HG03575 (cell line): ENCODE data around the gene CLIP4.
"Not testable (repeated sequence)": the region's sequence is repeated elsewhere in the genome, so short reads cannot be mapped to it uniquely, and the experiment has no call there.

ENCODE experiments used
- ATAC-seq: cut with Tn5 transposase; IDR thresholded peaks from one replicate; pipeline ENCODE4 v1.9.1; 2021; ENCODE audit not compliant: unreplicated experiment, insufficient number of reproducible peaks, low FRiP score; ENCODE audit errors: extremely low read depth

Gene CLIP4

DNA sequence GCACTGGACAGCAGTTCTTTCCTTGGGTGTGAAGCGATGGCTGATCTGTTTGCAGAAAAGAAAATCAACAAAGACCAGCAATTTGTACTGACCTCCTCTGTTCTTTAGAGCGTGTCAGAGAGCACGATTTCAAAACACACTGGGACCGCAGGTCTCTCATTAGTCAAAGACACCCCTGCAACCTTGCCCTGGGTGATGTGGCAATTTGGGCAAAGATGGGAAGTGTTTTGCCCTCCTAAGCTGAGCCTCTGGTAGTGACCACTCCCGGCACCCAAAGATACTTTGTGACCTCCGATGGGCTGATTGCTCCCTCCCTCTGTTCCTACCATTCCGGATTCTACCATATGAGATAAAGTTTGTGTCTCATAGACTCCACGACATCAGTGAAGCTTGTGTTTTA is 18.2 kb upstream of the CLIP4 start:
- no peak for ATAC-seq

DNA sequence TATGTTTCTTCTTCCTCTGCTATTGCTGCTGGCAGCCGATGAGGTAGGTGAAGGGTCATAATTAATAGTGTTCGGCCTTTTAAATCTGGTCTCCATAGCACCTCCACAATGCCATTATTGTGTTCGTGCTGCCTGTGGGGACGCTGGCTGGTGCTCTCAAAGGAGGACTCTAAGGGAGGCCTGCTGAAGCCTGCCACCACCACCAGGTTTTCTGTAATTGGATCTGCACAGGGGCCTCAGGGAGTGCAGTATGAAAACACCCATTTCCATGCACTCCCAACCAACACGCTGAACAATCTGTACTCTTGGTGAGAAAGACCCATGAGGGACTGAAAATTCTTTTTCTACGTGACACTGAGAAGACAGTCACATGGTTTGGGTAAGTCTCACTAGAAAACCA is 17.6 kb upstream of the CLIP4 start:
- no peak for ATAC-seq

DNA sequence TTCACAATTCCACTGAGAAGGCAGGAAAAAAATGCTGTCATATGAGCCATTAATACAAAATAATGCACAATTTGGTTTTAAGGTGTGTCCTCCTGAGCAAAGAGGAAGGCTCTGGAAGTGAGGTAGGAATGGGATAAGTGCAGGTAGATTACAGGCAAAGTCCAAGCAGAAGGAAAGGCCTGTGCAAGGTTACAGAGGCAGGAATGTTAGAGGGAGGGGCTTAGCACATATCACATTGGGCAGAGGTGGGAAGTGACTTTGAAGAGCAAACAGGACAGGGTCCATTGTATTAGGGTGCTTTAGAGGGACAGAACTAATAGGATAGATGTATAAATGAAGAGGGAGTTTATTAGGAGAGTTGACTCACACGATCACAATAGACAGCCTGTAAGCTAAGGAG is 14.7 kb upstream of the CLIP4 start:
- no peak for ATAC-seq

DNA sequence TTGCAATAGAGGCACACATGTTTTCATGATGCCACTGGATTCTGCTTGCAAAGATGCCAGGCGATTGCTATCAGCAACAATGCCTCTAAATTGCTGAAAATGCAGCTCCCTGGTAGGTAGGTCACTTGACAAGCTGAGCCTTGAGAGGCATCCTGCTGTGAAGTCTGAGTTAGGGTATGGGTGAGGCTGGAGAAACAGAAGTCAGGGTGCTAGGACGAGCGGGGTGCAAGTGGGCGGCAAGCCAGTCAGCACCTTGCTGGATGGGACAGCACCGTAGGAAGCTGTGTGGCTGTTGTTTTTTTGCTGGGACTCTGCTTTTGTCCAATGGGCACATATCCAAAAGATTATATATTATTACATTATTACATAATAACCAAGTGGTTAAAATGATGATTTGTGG is 10.5 kb upstream of the CLIP4 start:
- ATAC-seq: no peak

DNA sequence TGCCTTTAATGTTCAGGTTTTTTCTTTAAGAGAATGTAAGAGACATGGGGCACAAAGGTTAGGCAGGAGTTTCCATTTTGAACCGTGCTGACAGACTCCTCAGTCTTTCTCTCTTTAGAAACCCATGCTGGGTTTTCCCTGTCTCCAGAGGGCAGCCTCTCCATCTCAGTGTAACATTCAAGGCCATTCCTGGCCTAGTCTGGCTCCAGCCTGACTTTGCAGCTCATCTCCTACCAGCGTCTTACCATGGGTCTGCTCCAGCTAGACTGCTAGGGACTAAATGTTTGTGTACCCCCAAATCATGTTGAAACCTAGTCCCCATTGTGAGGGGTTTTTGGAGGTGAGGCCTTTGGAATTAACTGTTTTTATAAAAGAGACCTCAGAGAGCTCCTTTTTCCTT is 9.8 kb upstream of the CLIP4 start:
- no peak for ATAC-seq

DNA sequence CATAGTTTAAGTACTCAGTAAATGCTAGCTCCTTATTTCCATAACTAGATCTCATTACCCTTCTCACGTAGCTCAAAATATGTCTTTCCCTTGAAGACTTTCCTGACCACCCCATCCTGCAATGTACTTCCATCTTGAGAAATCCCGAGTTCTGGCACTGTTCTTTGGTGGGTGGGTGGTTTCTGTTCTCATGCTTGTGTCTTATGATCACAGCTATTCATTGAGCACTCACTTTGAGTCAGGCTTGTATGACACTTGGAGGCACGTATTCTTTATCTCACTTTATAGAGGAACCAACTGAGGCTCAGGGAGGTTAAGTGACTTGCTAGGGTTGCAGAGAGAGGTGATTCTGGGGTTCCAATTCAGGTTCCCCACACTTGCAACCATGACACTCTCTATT is 9.0 kb upstream of the CLIP4 start:
- no peak for ATAC-seq

DNA sequence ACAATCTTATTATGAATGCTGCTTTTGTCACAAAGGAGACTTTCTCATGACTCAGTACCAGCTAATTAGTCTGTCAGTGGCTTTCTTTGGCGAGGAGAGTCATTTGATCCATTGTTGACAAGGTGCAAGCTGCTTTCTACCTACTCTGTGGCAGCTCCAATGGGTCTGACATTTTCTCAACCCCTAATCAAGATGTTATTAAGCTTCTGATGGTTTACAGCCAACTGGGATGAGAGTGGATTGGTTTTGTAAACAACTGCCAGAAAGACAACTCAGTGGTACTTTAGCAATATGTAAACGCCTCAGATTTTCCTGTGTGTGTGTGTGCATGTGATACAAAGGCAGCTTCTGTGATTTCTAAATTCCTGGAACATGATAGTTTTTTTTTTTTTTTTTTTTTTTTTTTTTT is 8.2 kb upstream of the CLIP4 start:
- no peak for ATAC-seq

DNA sequence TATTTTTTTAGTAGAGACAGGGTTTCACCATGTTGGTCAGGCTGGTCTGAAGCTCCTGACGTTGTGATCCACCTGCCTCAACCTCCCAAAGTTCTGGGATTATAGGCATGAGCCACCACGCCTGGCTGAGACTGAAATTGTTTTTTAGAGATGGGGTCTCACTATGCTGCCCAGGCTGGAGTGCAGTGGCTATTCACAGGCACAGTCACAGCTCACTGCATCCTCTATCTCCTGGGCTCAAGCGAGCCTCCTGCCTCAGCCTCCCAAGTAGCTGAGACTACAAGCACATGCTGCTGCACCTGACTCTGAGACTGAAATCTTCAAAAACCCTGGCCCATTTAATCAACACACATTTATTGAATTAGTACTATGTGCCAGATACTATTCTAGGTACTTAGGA is 7.7 kb upstream of the CLIP4 start:
- not testable (repeated sequence) for ATAC-seq

DNA sequence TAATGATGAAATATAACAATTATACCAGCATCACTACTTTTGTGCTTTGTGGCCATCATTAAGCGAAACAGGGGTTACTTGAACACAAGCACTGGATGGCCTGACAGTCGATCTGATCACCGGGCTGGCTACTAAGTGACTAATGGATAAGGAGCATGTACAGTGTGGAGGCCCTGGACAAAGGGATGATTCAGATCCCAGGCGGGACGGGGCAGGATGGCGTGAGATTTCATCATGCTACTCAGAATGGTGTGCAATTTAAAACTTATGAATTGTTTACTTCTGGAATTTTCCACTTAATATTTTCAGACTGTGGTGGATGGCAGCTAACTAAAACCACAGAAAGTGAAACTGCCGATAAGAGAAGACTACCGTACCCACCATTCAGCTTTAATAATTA is 7.0 kb upstream of the CLIP4 start:
- no peak for ATAC-seq

DNA sequence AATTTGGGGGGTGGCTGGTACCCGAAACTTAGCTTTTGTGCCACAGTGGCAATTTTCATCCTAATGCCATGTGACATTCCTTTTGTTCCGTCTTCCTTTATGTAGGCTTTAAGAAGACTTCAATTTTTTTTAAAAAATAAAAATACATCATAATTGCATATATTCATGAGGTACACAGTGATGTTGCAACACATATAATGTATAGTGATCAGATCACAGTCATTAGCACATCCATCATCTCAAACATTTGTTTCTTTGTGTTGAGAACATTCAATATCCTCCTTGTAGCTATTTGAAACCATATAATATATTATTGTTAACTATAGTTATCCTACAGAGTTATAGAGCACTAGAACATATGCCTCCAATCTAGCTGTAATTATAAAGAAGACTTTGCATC is 6.0 kb upstream of the CLIP4 start:
- ATAC-seq: no peak

DNA sequence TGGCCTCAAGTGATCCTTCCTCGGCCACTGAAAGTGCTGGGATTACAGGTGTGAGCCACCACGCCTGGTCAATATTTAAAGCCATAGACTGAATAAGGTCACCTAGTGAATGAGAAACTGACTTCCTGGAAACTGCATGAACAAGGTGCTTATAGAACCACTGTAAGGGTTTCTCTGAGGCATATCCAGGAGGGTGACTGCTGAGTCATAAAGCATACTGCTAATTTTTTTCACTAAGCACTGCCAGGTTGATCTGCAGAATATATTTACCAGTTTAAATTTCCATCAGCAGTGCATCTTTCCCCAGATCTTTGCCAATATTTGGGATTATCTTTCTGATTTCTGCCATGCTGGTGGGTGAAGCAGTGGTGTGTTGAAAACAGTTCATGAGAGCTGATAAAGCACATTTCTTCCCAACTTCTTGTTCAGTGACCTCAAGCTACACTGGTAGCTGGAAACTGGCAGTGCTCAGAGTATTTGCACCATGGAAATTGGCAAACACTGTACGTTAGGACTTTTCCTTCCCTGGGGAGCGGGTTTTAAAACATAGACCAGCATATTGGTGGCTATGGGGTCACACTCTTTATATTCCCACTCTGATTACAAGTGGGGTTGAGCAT is 4.2 kb upstream of the CLIP4 start:
- peak; percentile 47 for ATAC-seq

DNA sequence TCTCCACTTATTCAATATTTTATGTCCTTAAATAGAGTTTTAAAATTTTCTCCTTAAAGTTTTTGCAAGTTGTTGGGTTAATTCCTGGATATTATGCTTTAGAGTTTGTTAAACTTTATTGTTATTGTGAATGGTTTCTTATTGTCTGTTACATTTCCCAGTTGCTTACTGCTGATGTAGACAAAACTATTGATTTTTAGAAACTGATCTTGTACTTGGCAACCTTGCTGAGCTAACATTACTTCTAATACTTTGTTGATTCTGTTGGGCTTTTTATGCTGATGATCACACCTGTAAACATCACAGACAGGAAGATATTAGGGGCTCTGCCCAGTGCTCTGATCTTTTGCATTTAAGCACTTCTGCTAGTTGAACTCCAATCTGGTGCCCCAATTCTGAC is 2.8 kb upstream of the CLIP4 start:
- no peak for ATAC-seq

DNA sequence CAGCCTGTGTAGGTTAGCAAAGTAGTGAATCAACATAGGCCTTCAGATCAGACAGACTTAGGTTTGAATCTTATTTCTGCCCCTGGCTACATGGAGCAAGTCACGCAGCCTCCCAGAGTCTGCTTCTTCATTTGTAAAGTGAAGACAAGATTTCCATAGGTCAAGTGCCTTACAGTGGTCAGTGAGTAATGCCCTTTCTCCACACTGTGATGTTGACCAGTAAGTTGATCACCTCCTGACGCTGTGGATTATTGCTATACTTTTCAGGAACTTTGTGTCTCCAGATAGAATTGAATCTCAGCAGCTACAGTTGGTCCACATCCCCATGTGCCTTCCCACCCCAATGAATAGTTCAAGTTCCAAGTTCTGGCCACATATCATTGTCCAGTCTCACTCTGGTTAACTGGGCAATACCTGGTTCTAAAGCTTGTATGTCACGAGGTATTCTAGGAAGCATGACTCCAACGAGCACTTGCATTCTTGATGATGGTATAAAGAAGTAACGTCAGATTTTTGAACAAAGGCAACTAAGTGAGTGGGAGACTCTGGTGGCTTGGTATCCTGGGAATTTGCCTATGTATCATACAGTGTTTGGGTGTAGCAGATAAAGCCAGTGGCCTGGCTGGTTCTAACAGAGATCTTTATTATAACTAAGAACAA is 2.1 kb upstream of the CLIP4 start:
- ATAC-seq: no peak

DNA sequence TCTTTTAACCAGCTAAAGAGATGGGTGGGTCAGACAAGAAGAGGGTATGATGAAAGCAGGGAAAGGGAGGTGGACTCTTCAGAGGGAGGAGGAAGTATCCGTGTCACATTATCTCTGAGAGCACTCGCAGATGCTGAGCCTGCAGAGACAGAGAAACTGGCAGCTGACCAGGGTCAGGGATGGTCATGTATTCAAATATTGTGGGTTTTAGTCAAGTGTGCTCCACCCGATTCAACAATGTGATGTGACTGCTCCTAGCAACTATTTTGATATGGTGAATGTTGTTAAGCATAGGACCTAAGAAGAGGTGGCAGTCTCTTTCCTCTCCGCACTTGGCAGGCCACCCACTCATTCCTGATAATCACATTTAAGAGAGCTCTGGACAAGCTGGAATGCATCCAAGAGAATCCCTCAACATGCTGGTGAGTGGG is 1.3 kb upstream of the CLIP4 start:
- no peak for ATAC-seq

DNA sequence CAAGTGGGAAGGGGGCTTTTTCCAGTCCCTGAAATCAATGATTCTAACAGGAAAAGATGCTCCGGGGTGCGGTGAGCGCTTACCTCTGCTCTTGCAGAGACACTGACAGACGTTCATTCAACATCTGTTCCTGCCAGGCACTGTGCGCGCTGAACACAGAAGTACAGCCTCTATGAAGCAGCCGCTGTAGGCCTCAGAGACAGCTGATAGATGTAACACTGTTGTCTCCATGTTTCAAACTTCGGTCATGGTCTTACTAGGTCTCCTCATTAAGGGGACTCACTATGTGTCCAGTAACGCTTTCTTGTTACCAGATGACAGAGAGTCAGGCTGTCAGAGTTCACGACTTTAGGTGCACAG is 649 bp upstream of the CLIP4 start:
- ATAC-seq: no peak

DNA sequence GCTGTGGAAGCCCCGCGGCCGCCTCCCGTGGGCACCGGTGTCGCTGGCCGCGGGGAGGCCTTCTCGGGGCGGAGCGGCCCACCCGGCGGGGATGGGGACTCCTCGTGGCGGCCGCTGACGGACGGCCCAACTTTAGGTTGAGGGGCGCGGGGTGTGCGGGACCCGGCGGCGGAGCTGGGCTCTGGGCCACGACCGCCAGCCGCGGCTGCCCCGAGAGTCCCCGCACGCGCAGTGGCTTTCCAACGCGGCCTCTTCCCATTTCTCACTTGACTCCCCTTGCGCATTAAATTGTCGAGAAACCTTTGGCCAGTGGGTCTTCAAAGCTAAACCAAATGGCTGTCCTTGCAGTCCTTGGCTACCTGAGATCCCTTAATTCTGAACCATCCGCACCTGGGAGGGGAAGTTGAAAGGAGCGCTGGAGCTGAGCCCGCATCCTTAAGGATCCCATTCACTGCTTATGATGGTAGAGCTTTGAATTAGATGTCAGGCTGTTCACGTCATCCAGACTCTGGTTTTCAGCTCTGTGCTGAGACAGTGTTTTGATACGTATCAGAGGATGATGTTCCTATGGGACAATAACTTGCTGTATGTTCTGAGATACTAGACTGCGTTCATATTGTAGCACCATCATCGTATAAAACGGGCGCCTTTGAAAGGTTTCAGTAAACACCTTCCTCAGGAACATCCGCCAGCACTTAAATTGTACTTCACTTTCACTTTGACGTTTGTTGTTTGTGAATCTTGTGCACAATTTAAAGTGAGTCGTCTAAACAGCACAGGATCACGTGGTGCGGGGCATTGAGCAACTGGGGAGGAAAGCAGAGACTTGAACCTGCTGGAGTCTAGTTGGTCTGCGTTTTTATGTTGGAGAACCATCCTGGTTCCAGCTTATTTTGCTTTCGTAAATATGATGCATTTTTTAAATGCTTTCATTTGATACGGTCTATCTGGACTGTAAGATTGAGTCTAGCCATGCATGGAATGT is 874 bp downstream of the CLIP4 start:
- ATAC-seq: no peak

DNA sequence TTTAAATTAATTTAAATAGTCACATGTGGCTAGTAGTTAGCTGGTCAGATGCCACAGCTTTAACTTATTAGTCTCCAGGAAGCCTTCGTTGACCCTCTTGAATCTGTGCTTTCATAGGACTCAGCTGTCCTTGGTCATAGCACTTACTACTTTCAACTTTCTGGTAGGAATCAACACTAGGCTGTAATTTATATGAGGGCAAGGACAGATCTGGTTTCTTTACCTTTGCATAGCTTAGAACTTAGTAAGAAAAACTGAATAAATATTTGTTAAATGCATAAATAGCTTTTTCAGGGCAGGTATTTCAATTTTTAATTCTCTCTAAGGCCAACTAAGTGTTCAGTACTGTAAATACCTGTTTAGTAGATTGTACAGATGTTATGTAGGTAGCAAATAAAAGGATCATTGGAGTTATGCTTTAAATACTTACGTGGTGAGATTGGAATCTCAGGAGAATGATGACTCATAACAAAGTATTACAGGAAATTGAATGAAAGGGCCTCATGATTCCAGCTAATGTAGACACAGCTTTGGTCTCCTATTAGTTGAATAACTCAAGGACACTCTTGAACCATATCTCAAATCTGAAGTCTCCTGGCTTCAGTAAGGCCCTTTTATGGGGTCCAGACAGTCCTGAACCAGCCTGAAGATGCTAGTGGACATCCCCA is 2.6 kb downstream of the CLIP4 start:
- ATAC-seq: no peak

DNA sequence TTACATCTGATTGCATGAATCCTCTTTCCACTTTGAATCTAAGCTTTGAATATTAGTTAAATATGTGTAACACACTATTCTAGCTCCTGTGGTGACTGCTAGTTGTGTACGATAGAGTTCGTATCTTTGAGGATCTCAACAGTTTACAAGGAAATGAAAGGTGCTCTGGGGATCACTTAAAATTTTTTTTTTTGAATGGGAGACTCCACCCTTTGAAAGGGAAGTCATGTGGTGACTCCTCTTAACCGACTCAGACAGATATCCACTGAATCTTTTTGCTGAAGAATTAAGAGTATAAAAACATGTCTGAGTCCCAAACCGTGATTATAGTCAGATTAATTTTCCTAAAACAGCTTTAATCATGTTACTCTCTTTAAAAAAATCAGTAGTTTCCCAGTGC is 4.0 kb downstream of the CLIP4 start:
- ATAC-seq: no peak

DNA sequence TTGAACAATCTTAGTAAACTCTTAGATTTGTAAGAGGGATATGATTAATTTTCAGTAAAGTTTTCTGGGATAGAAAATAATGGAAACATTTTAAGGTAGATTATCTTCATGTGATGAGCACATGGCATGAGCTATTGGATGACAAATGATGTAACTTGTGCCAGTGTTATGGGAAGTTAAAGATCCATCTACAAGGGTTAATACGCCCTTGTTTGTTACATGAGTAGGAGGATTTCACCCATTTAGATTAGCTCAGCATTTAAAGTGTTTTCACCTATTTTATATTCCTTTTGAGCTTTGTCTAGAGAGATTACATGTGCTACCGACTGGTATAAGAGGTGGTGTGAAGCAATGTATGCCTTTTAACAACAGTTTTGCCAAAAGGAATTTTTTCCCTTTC is 5.6 kb downstream of the CLIP4 start:
- ATAC-seq: no peak
